ENCODE data around the gene ZNF579.

GRCh38 chr19:55621205-55621672 lies 40.6 kb upstream of the ZNF579 start:
- TF ChIP-seq CTCF (IDR thresholded peaks at IDR 0.05): no peak
- no peak for TF ChIP-seq EZH2phosphoT487 (IDR thresholded peaks at IDR 0.05)

Data from neural progenitor cell (in vitro differentiated cells).